Loucy (cell line): ENCODE measurements around the gene AQP9.

Experiments used
- H2AFZ ChIP-seq: fragments of 200-600 bp; sonication (generic); 2 replicates; pipeline ENCODE4 v1.6.0; 2016; ENCODE audit warnings: antibody characterized with exemption, mild to moderate bottlenecking, low read length, moderate library complexity
- H3F3A ChIP-seq: fragments of 200-600 bp; 2 replicates; pipeline ENCODE4 v1.6.0; 2016; ENCODE audit warnings: antibody characterized with exemption, low read depth, mild to moderate bottlenecking
- H3K27me3 ChIP-seq: fragments of 200-600 bp; sonication (generic); 2 replicates; pipeline ENCODE4 v1.6.1; 2014; ENCODE audit warnings: low read length, mild to moderate bottlenecking; ENCODE audit not compliant: insufficient read depth, poor library complexity, severe bottlenecking
- H3K36me3 ChIP-seq: fragments of 200-600 bp; sonication (generic); 2 replicates; pipeline ENCODE4 v1.6.1; 2016; ENCODE audit warnings: low read length; ENCODE audit not compliant: insufficient read depth
- H3K4me1 ChIP-seq: fragments of 200-600 bp; sonication (generic); 2 replicates; pipeline ENCODE4 v1.5.1; 2014; ENCODE audit warnings: low read length, mild to moderate bottlenecking; ENCODE audit not compliant: insufficient read depth, poor library complexity, severe bottlenecking
- H3K4me2 ChIP-seq: fragments of 200-600 bp; sonication (generic); 2 replicates; pipeline ENCODE4 v1.6.0; 2014; ENCODE audit warnings: antibody characterized with exemption, low read length, low read depth, mild to moderate bottlenecking; ENCODE audit not compliant: poor library complexity, severe bottlenecking
- H3K4me3 ChIP-seq: fragments of 200-600 bp; sonication (generic); 2 replicates; pipeline ENCODE4 v1.5.1; 2014; ENCODE audit warnings: low read length, mild to moderate bottlenecking, mixed read lengths; ENCODE audit not compliant: poor library complexity, severe bottlenecking
- H3K79me2 ChIP-seq: fragments of 200-600 bp; sonication (generic); 2 replicates; pipeline ENCODE4 v1.6.1; 2014; ENCODE audit warnings: low read length; ENCODE audit not compliant: insufficient read depth
- H3K9ac ChIP-seq: fragments of 200-600 bp; sonication (generic); 2 replicates; pipeline ENCODE4 v1.6.0; 2014; ENCODE audit warnings: mild to moderate bottlenecking, low read depth, low read length, moderate library complexity; ENCODE audit not compliant: poor library complexity, severe bottlenecking
- H3K9me2 ChIP-seq: fragments of 200-600 bp; sonication (generic); replicated peaks from 2 replicates; pipeline ENCODE4 v1.6.1; 2016; ENCODE audit warnings: low read depth, low read length, mixed read lengths
- H3K9me3 ChIP-seq: fragments of 200-600 bp; sonication (generic); 2 replicates; pipeline ENCODE4 v1.6.1; 2014; ENCODE audit warnings: mild to moderate bottlenecking, antibody characterized with exemption, low read length, low read depth; ENCODE audit not compliant: insufficient read depth
- H4K20me1 ChIP-seq: fragments of 200-600 bp; sonication (generic); 2 replicates; pipeline ENCODE4 v1.6.0; 2014; ENCODE audit warnings: antibody characterized with exemption, low read length, mild to moderate bottlenecking; ENCODE audit not compliant: insufficient read depth, poor library complexity, severe bottlenecking
- CTCF ChIP-seq: fragments of 200-600 bp; sonication (generic); conservative IDR thresholded peaks from 2 replicates; pipeline ENCODE4 v1.5.1; 2014; ENCODE audit warnings: mild to moderate bottlenecking, antibody characterized with exemption, low read length
- EZH2phosphoT487 ChIP-seq: fragments of 200-600 bp; IDR thresholded peaks from 2 replicates; pipeline ENCODE4 v1.6.1; 2018; ENCODE audit warnings: antibody characterized with exemption, mild to moderate bottlenecking, moderate library complexity, borderline replicate concordance

AQP9 gene

GRCh38 chr15:58233341-58233740 lies 95.2 kb downstream of the AQP9 start:
- TF ChIP-seq EZH2phosphoT487 = no peak
- TF ChIP-seq CTCF = no peak
- Histone ChIP-seq H3K27me3 (no peaks in the 10 kb centered on the region), H2AFZ (no peak overlapping the region), H3F3A (no peaks in the 10 kb centered on the region), H3K79me2 (no peaks in the 10 kb centered on the region), H3K36me3 (no peaks in the 10 kb centered on the region), H3K4me3 (no peak overlapping the region), H3K9me3 (no peaks in the 10 kb centered on the region), H3K9ac (no peak overlapping the region), H3K4me2 (no peak overlapping the region), H3K4me1 (no peaks in the 10 kb centered on the region), H4K20me1 (no peaks in the 10 kb centered on the region), H3K9me2 (no peaks in the 10 kb centered on the region)
